Astrocyte of the hippocampus (primary cell): ENCODE data around the gene PPFIA4.

Experiments used
- DNase-seq: peaks from one replicate; pipeline ENCODE4 v3.0.0; 2011; ENCODE audit warnings: low read depth, low spot score

Gene PPFIA4

GRCh38 chr1:203082571-203083462, 56.5 kb downstream of the PPFIA4 start:
- DNase-seq = no peak

DNA sequence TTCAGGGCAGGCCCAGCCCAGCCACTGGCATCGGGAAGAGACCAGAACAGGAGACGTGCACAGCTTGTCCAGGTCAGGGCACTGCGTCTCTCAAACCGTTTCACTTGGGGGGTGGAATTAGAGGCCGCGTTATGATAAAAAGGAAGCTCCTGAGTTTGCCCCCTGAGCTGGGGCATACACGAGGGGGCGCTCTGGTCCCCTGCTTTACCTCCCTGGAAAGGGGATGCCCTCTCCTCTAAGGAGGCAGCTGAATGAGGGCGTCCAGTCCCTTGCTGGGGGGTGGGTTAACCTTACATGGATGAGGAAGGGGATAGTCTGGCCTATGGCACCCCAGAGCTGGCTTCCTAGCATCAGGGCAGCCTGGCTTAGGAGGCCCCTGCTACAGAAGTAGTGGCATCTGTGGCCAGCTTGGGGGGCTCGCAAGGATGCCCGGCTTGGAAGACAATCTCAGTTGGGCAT, 57.2 kb downstream of the PPFIA4 start:
- DNase-seq = no peak

DNA sequence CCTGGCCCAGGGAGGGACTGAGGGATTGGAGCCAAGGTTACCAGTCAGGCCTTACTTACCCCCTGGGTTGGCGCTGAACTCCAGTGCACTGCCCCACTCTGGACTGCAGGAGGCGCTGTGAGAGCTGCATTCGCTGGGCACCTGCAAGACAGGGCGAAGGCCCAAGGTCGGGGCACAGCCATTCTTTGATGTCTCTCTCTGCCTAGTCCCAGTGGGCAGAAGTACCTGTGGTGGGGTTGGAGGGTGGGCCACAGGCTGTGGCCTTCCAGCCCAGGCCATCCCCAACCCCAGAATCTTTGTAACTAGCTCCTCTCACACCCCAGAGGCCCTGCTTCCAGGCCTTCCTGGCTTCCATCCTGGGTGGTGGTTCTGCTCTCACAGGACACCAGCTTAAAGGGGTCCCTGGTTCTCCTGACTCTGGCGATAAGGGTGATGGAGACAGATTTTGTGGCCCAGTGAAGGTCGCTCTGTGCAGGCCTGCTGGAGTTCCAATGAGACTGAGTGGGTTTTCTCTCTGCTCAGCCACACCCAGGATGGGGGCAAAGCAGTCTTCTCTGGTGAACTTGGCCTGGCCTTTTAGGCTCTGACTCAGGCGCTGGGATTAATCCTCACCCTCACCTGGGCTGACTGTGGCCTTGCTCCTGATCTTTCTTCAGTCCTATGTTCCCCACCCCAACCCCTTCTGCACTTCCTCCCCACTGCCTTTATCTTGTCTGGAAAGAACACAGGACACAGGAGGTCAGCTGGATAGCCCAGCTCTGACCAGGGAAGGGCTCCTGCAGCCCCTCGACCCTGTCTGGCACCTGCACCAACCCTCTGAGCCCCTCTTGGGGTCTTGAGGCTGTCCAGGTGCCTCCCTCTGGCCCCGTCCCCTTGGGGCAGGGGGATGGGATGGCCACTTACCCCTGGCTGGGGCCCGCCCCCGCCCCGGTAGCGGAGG, 58.6 kb downstream of the PPFIA4 start:
- DNase-seq = no peak

DNA sequence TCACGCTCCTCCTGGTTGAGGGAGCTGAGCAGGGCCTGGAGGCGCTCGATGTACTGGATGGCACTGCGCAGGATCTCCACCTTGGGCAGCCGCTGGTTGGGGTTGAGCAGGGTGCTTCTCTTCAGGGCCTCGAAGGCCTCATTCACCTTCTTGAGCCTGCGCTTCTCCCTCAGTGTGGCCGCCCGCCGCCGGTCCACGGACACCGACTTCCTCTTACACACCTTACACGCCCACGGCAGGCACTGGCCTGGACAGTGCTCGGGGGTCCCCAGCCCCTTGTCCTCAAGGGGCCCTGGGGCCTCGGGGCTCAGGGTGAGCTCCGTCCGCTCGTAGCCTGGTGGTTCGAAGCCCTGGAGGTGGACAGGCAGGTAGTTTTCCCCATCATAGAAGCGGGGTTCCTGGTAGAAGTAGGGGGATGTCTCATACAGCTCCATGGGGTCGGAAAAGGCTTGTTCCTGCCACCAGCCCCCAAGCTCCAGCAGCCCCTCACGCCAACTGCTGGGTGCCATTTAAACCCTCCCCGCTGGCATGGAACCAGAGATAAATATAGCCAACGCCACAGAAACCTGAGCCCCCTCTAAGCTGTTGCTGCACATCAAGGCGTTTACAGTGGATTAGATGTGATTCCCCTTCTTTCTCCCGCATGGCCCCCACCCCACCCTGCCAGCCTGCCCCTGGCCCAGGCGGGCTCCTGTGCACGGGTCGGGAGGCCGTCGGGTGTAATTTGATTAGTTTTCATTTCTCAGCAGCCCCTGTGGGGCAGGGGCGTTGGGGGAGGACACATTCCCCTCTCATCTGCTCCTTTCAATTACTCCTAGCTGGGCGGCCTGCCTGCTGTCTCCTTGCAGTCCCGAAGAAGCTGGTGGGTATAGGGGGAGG, 59.5 kb downstream of the PPFIA4 start, which contains the start of gene MYOG:
MYOG (minus strand) TSS at position 485 of the 879 bp plus-strand sequence; CDS start at position 434, 51 bp downstream.
- no peak for DNase-seq

GRCh38 chr1:203086992-203087763, 60.9 kb downstream of the PPFIA4 start:
- DNase-seq = no peak

- no peak for DNase-seq
Measured at GRCh38 chr1:203088441-203088840, 62.1 kb downstream of the PPFIA4 start.

GRCh38 chr1:203089001-203089650, 62.8 kb downstream of the PPFIA4 start:
- DNase-seq = no peak

DNA sequence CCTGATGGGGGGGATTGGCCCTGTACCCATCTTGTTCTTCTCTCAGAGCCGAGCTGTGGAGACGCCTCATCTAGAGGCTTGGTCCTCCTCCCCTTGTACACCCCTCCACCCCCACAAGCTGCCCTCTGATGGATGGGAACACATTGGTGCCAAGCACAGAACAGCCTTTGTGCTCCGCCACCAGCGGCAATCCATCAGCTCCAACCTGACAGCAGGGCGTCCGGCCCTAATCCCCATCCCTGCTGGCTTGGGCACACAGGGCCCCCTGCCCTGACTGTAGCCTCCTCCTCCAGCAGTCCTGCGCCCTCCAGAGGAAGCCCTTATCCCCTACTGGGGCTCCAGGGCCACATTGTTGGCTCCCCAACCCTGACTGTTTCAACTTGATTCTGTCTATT, 63.4 kb downstream of the PPFIA4 start:
- no peak for DNase-seq

GRCh38 chr1:203090421-203091198, 64.3 kb downstream of the PPFIA4 start:
- DNase-seq = peak; percentile 39

GRCh38 chr1:203091199-203091477, 64.8 kb downstream of the PPFIA4 start:
- DNase-seq = no peak

- no peak for DNase-seq
Measured at GRCh38 chr1:203091761-203092330, 65.6 kb downstream of the PPFIA4 start.

GRCh38 chr1:203093754-203094410, 67.6 kb downstream of the PPFIA4 start:
- DNase-seq = no peak

DNA sequence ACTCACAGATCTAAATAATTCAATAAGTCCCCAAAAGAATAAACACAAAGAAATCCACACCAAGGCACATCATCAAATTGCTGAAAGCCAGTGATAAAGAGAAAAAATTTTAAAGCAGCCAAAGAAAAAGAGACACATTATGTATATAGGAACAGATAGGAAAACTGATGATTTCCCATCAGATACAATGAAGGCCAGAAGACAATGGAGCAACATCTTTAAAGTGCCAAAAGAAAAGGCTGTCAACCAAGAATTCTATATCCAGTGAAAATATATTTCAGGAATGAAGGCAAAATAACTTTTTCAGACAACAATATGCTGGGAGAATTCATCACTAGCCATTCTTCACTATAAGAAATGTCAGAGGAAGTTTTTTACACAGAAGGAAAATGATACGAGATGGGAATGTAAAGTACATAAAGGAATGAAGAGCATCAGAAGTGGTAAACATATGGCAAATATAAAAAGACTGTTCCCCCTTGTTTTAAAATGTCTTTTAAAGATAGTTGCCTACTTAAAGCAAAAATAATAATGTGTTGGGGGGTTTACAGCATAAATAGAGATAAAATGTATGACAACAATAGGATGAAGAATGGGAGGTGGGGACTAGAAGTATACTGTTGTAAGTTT, 68.9 kb downstream of the PPFIA4 start:
- no peak for DNase-seq

DNA sequence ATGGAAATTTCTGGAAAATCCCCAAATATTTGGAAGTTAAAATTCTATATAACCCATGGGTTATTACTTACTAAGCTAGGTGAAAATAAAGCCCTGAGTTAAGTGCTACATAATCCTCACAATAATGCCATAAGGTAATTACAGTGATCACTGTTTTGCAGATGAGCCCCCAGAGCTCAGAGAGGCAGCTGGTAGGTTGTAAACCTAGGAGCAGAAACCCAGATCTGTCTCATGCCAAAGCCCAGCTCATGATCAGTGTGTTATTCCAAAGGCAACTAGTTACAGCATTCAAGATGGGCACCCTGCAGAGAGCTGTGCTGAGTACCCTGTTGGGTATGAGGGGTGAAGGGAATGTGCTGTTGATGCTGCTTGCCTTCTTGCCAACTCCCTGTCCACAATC, 70.3 kb downstream of the PPFIA4 start:
- no peak for DNase-seq

DNA sequence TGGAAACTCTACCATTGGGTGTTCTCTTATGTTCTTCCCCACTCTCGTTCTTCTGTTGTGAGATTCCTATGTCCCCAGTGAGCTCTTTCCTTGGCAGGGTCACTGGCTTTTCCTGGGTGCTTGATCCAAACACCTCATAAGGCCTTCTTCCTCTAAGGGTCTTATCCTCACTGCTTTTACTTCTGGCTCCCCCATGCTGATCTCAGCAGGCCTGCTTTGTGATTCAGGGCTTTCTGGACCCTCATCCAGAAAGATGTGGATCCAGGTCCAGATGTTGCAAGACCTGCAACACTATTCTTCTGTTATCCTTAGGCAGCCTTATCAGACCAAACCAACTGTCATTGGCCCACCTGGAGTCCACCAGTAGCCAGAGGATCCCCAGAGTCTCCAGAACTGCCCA, 70.7 kb downstream of the PPFIA4 start:
- DNase-seq = no peak

GRCh38 chr1:203098445-203098844, 72.2 kb downstream of the PPFIA4 start:
- DNase-seq = no peak

GRCh38 chr1:203098914-203099520, 72.7 kb downstream of the PPFIA4 start:
- no peak for DNase-seq
